Lower leg skin (tissue), 4 donors: ENCODE results near the gene AKAP3. TPM values are rescaled to one million over a fixed set of nuclear protein-coding genes. Genes with fewer than 3 reads are reported as not detected.

Experiments
- DNase-seq, 2 donors: peaks; one replicate each; pipeline ENCODE4 v3.0.0-alpha.2; 2019; ENCODE audit warnings: low spot score in 2 of 2
- H3K4me3 ChIP-seq: fragments of 200-600 bp; sonication (generic); 2 replicates; pipeline ENCODE4 v1.5.1; 2017; ENCODE audit warnings: mild to moderate bottlenecking, low read depth; ENCODE audit not compliant: poor library complexity, severe bottlenecking
- POLR2A ChIP-seq, 2 donors: fragments of 450-650 bp; IDR thresholded peaks; one replicate each; pipeline ENCODE4 v1.6.1; 2016 to 2017; ENCODE audit warnings: antibody characterized with exemption in 2 of 2, mild to moderate bottlenecking in 1 of 2, moderate library complexity in 1 of 2
- WGBS, 2 donors: methylation state at CpG; one replicate each; pipeline ENCODE4 v1.1.5; 2018; 5-methylcytosine and 5-hydroxymethylcytosine counted together
- intact Hi-C: fragments of 100-400 bp; cut with DNase I; formaldehyde crosslinking; loops from one replicate; pipeline ENCODE4 v1.15.0; 2023; ENCODE audit warnings: low total_unique reads
- total RNA-seq, 4 donors: library from RNA; depleted of rRNA; stranded (reverse); fragments of >200 nt; gene quantifications; one replicate each; pipeline ENCODE4 v1.1.0, GENCODE V29; 2016
- TF ChIP-seq, protein P1 (sequence below), 3 donors: fragments of 450-650 bp; IDR thresholded peaks; one replicate each; pipeline ENCODE4 v1.5.1; 2016; ENCODE audit warnings: antibody characterized with exemption in 3 of 3, mild to moderate bottlenecking in 3 of 3, moderate library complexity in 2 of 3

AKAP3 gene
- total RNA-seq, 4 donors from 2014 or later: 0.61 to 1.4 (median 1.0) TPM

- TF ChIP-seq, protein P1, sequence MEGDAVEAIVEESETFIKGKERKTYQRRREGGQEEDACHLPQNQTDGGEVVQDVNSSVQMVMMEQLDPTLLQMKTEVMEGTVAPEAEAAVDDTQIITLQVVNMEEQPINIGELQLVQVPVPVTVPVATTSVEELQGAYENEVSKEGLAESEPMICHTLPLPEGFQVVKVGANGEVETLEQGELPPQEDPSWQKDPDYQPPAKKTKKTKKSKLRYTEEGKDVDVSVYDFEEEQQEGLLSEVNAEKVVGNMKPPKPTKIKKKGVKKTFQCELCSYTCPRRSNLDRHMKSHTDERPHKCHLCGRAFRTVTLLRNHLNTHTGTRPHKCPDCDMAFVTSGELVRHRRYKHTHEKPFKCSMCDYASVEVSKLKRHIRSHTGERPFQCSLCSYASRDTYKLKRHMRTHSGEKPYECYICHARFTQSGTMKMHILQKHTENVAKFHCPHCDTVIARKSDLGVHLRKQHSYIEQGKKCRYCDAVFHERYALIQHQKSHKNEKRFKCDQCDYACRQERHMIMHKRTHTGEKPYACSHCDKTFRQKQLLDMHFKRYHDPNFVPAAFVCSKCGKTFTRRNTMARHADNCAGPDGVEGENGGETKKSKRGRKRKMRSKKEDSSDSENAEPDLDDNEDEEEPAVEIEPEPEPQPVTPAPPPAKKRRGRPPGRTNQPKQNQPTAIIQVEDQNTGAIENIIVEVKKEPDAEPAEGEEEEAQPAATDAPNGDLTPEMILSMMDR (IDR thresholded peaks at IDR 0.05): no peak
- TF ChIP-seq POLR2A (IDR thresholded peaks at IDR 0.05): no peak
- no peak for DNase-seq
- H3K4me3 ChIP-seq: no peak overlapping the region
- 87 to 96% methylated on average over 1 of the region's 1 CpG for WGBS, 2 donors
- intact Hi-C loops: no loop called here
Observed at GRCh38 chr12:4645023-4645422, 3.8 kb downstream of the AKAP3 start.

- intact Hi-C loops: no loop called here
- no peak for TF ChIP-seq POLR2A (IDR thresholded peaks at IDR 0.05)
- TF ChIP-seq, protein P1 (IDR thresholded peaks at IDR 0.05): no peak
- DNase-seq: no peak
- no peak overlapping the region for H3K4me3 ChIP-seq
- 78 to 81% methylated on average over 6 of the region's 6 CpGs for WGBS, 2 donors
Observed at GRCh38 chr12:4643747-4644146, 5.1 kb downstream of the AKAP3 start.

- TF ChIP-seq POLR2A (IDR thresholded peaks at IDR 0.05): no peak
- TF ChIP-seq, protein P1 (IDR thresholded peaks at IDR 0.05): no peak
- 58 to 59% methylated on average over 5 of the region's 5 CpGs for WGBS, 2 donors
- DNase-seq: no peak
- intact Hi-C loops: no loop called here
- no peak overlapping the region for H3K4me3 ChIP-seq
Observed at GRCh38 chr12:4630262-4630661, 18.6 kb downstream of the AKAP3 start.

DNA sequence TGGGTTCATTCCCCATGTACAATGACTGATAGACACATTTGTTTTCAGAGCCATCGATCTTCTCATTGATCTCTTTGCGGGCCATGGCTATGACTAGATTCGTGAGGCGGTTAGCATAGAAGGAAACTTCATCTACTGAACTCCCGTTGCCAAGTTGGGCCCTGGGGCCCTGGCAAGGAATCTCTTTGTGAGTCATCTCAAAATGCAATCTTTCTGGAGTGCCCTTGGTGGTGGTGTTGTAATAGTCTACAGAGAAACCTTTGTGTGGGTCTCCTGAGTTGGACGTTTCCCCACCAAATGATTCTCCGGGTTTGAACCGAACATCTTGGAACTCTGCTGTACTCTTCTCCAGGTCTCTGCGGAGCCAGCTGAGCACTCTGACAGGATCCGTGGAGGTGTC lies 20.4 kb downstream of the AKAP3 start:
- no peak overlapping the region for H3K4me3 ChIP-seq
- TF ChIP-seq POLR2A (IDR thresholded peaks at IDR 0.05): no peak
- TF ChIP-seq, protein P1 (IDR thresholded peaks at IDR 0.05): no peak
- intact Hi-C loops: no loop called here
- WGBS, 2 donors: 69% methylated on average over 10 of the region's 10 CpGs
- DNase-seq: no peak

DNA sequence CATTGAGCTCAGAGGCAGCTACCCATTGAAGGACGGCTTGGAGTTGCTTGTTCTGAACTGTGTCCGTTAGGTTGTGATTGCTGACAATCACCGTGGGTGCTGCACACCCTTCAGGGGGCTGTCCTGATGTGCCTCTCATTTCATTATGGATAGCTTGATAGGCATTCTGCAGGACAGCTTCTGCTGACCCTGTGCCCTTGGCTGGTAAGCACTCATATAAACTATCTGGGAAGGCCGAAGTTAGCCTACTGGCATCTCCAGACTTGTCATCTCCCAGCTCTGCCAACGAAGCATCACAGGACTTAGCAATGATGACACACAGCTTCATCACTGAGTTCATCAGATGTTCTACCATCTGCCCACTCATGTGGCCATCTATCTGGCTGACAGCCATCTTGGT lies 22.3 kb downstream of the AKAP3 start:
- H3K4me3 ChIP-seq: no peak overlapping the region
- 81 to 92% methylated on average over 5 of the region's 5 CpGs for WGBS, 2 donors
- intact Hi-C loops: no loop called here
- no peak for DNase-seq
- no peak for TF ChIP-seq POLR2A (IDR thresholded peaks at IDR 0.05)
- TF ChIP-seq, protein P1 (IDR thresholded peaks at IDR 0.05): no peak

DNA sequence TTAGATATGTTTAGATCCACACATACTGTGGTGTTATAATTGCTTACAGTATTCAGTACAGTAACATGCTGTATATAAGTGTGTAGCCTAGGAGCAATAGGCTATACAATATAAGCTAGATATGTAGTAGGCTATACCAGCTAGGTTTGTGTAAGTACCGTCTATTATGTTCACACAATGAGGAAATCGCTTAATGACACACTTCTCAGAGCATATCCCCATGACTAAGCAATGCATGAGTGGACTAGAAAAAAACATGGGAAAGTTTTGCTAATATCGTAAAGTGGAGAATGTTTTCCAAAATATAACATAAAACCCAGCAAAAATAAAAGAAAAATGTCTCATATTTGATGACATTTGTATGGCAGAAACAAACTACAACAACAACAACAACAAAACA lies 27.3 kb downstream of the AKAP3 start:
- intact Hi-C loops: no loop called here
- no peak for TF ChIP-seq POLR2A (IDR thresholded peaks at IDR 0.05)
- TF ChIP-seq, protein P1 (IDR thresholded peaks at IDR 0.05): no peak
- WGBS, 2 donors: 89 to 92% methylated on average over 3 of the region's 3 CpGs

More for the DNA sequence above, 27.3 kb downstream of the AKAP3 start:
- DNase-seq: no peak
- H3K4me3 ChIP-seq: no peak overlapping the region
